Tibial artery (tissue), 4 donors: ENCODE data around the gene KDM3B.

Experiments used
- DNase-seq, 2 donors: peaks; one replicate each; pipeline ENCODE4 v3.0.0-alpha.2; 2019
- H3K27ac ChIP-seq, 2 donors: fragments of 200-600 bp; sonication (generic) in 1 of 2; 1 replicate in 1 of 2; 2 replicates in 1 of 2; pipeline ENCODE4 v1.5.1; 2018 to 2019; ENCODE audit warnings: mild to moderate bottlenecking in 1 of 2
- H3K27me3 ChIP-seq, 2 donors: fragments of 200-600 bp; sonication (generic) in 1 of 2; one replicate each; pipeline versions ENCODE4 v1.5.1 to v1.6.0; 2016 to 2019
- H3K36me3 ChIP-seq, 3 donors: fragments of 200-600 bp; sonication (generic) in 2 of 3; one replicate each; pipeline ENCODE4 v1.5.1; 2016 to 2019; ENCODE audit warnings: mild to moderate bottlenecking in 2 of 3
- H3K4me1 ChIP-seq, 4 donors: fragments of 200-600 bp; sonication (generic) in 2 of 4; 1 replicate in 3 of 4; 2 replicates in 1 of 4; pipeline ENCODE4 v1.5.1; 2016 to 2019
- H3K4me3 ChIP-seq, 2 donors: fragments of 200-600 bp; sonication (generic) in 1 of 2; 1 replicate in 1 of 2; 2 replicates in 1 of 2; pipeline ENCODE4 v1.5.1; 2018 to 2019; ENCODE audit warnings: mild to moderate bottlenecking in 2 of 2
- H3K9me3 ChIP-seq, 3 donors: fragments of 200-600 bp; sonication (generic) in 1 of 3; one replicate each; pipeline ENCODE4 v1.5.1; 2016 to 2019
- intact Hi-C: fragments of 100-400 bp; cut with DNase I; formaldehyde crosslinking; loops from one replicate; pipeline ENCODE4 v1.15.0; 2023; ENCODE audit warnings: low total_unique reads
- TF ChIP-seq, protein P1 (sequence below), 2 experiments: fragments of 200-600 bp in 1 of 2; fragments of 450-650 bp in 1 of 2; IDR thresholded peaks; one replicate each; pipeline ENCODE4 v1.5.1; 2017 to 2019; ENCODE audit warnings: antibody characterized with exemption in 2 of 2, mild to moderate bottlenecking in 1 of 2, moderate library complexity in 1 of 2

Gene KDM3B

DNA sequence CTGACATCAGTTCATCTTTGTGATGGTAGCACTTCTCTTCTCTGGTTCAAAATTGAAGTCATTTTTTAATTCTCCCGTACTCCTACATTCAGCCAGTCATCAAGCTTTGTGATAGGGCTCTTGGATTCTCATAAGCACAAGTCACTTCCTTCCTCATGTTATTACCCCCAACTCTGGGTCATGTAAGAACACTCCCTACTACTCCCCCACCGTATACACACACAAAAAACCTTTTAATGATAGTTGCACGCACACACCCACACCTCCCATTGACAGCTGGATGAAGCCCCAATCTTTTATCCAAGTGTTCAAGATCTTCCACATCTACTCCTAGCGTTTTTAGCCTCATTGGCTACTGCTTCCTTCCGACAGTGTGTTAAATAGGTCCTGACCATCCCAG lies 16.8 kb downstream of the KDM3B start:
- Histone ChIP-seq H3K4me1 (peaks cover 0 to 60% (median 35%) of the 10 kb centered on the region in 4 donors), H3K36me3 (peaks cover 4 to 15% (median 4%) of the 10 kb centered on the region in 3 donors), H3K27me3 (no peaks in the 10 kb centered on the region), H3K27ac (no peak overlapping the region), H3K9me3 (no peaks in the 10 kb centered on the region), H3K4me3 (no peak overlapping the region)
- intact Hi-C loops: no loop called here
- DNase-seq: no peak
- TF ChIP-seq, protein P1, sequence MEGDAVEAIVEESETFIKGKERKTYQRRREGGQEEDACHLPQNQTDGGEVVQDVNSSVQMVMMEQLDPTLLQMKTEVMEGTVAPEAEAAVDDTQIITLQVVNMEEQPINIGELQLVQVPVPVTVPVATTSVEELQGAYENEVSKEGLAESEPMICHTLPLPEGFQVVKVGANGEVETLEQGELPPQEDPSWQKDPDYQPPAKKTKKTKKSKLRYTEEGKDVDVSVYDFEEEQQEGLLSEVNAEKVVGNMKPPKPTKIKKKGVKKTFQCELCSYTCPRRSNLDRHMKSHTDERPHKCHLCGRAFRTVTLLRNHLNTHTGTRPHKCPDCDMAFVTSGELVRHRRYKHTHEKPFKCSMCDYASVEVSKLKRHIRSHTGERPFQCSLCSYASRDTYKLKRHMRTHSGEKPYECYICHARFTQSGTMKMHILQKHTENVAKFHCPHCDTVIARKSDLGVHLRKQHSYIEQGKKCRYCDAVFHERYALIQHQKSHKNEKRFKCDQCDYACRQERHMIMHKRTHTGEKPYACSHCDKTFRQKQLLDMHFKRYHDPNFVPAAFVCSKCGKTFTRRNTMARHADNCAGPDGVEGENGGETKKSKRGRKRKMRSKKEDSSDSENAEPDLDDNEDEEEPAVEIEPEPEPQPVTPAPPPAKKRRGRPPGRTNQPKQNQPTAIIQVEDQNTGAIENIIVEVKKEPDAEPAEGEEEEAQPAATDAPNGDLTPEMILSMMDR (IDR thresholded peaks at IDR 0.05): no peak

DNA sequence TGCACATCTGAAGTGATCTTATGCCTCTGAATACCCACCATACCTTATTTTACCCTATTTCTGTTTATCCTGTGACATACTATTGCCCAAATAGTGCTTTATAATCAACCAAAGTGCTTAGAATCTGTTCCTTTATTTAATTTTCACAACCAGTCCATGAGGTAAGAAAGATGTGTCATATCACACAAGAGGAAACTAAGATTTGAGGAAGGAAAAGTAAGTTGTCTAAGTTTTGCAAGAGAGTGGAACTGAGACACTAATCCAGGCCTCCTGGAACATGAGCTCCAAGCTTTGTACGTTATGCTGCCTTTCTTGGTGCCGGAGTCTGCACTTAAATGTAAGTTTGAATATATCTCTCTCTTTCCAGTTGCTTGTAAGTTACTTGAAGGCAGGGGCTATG lies 17.2 kb downstream of the KDM3B start:
- no peak for DNase-seq
- H3K27ac ChIP-seq: no peak overlapping the region
- H3K4me1 ChIP-seq: peaks cover 0 to 60% (median 33%) of the 10 kb centered on the region in 4 donors
- H3K4me3 ChIP-seq: no peak overlapping the region
- no peaks in the 10 kb centered on the region for H3K27me3 ChIP-seq
- H3K36me3 ChIP-seq: peaks cover 4 to 18% (median 8%) of the 10 kb centered on the region in 3 donors
- intact Hi-C loops: no loop called here
- TF ChIP-seq, protein P1 (IDR thresholded peaks at IDR 0.05): no peak
- no peaks in the 10 kb centered on the region for H3K9me3 ChIP-seq

DNA sequence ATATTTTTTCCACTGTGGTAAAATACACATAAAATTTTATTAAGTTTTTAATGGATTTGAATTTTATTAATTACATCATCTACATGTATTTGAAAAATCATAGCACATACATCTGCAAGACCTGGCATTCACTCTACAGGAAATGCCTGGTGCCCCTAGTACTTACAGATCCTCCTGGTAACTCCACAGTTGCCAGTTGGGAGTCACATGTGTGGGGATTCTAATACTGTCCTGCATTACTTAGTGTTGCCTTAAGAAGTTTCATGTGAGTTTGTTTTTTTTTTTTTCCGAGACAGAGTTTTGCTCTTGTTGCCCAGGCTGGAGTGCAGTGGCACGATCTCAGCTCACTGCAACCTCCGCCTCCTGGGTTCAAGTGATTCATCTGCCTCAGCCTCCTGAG lies 18.1 kb downstream of the KDM3B start:
- Histone ChIP-seq H3K27ac (no peak overlapping the region), H3K27me3 (no peaks in the 10 kb centered on the region), H3K9me3 (no peaks in the 10 kb centered on the region), H3K4me3 (no peak overlapping the region), H3K36me3 (peaks cover 11 to 27% (median 15%) of the 10 kb centered on the region in 3 donors), H3K4me1 (peaks cover 0 to 57% (median 33%) of the 10 kb centered on the region in 4 donors)
- no peak for DNase-seq
- TF ChIP-seq, protein P1 (IDR thresholded peaks at IDR 0.05): no peak
- intact Hi-C loops: no loop called here

DNA sequence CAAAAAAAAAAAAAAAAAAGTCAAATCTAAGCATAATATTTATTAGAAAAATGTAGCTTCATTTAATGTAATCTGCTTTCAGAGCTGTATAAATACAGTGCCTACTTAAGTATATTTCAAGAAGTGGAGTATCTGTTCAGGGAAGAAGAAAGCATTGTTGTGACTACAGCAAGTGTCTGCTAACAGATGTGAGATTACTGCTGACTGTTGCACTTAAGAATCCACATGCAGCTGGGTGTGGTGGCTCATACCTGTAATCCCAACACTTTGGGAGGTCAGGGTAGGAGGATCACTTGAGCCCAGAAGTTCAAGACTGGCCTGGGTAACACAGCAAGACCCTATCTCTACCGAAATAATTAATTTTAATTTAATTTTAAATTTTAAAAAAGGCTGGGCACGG lies 19.0 kb downstream of the KDM3B start:
- no peaks in the 10 kb centered on the region for H3K9me3 ChIP-seq
- H3K27ac ChIP-seq: no peak overlapping the region
- H3K27me3 ChIP-seq: no peaks in the 10 kb centered on the region
- H3K4me1 ChIP-seq: peaks cover 0 to 54% (median 29%) of the 10 kb centered on the region in 4 donors
- DNase-seq: no peak
- TF ChIP-seq, protein P1 (IDR thresholded peaks at IDR 0.05): no peak
- H3K36me3 ChIP-seq: peaks cover 19 to 36% (median 24%) of the 10 kb centered on the region in 3 donors
- intact Hi-C loops: no loop called here
- H3K4me3 ChIP-seq: no peak overlapping the region

DNA sequence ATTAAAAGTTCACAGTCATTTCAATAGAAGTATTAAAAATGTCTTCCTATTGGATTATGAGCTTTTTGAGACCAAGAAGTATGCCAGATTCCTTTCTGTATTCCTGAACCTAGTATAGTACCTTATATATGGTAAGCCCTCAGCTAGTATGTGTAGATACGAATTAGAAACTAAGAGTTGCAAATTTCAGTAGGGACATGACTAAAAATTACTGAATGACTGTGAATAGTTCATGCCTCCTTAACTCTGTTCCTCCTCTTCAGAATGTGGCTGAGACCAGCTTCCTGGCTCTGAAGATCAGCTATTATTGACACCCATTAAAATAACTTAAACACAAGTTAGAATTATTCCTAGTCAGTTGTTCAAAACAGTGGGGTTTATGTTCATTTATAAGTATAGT lies 19.7 kb downstream of the KDM3B start:
- TF ChIP-seq, protein P1 (IDR thresholded peaks at IDR 0.05): no peak
- Histone ChIP-seq H3K27ac (no peak overlapping the region), H3K9me3 (no peaks in the 10 kb centered on the region), H3K36me3 (peaks cover 26 to 44% (median 32%) of the 10 kb centered on the region in 3 donors), H3K4me3 (no peak overlapping the region), H3K27me3 (no peaks in the 10 kb centered on the region), H3K4me1 (peaks cover 0 to 46% (median 24%) of the 10 kb centered on the region in 4 donors)
- no peak for DNase-seq
- intact Hi-C loops: no loop called here

DNA sequence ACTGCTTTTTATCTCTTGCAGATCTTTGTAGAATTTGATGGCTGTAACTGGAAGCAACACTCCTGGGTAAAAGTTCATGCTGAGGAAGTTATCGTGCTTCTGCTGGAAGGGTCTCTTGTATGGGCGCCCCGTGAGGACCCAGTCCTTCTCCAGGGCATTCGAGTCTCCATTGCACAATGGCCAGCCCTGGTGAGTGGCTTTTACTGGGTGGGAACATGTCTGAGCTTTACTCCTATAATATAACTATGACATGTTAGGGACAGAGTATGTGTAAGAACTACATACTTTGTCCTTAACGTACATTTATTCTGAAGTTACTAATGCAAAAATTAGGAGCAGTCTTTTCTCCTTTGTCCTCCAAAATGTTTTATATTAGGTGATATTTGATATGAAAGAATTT lies 20.2 kb downstream of the KDM3B start:
- H3K27ac ChIP-seq: no peak overlapping the region
- DNase-seq: no peak
- H3K9me3 ChIP-seq: no peaks in the 10 kb centered on the region
- TF ChIP-seq, protein P1 (IDR thresholded peaks at IDR 0.05): no peak
- no peak overlapping the region for H3K4me3 ChIP-seq
- H3K27me3 ChIP-seq: no peaks in the 10 kb centered on the region
- H3K36me3 ChIP-seq: peaks cover 30 to 48% (median 36%) of the 10 kb centered on the region in 3 donors
- H3K4me1 ChIP-seq: peaks cover 0 to 42% (median 24%) of the 10 kb centered on the region in 4 donors
- intact Hi-C loops: no loop called here
